ENCODE results near the gene STK11IP.

DNA sequence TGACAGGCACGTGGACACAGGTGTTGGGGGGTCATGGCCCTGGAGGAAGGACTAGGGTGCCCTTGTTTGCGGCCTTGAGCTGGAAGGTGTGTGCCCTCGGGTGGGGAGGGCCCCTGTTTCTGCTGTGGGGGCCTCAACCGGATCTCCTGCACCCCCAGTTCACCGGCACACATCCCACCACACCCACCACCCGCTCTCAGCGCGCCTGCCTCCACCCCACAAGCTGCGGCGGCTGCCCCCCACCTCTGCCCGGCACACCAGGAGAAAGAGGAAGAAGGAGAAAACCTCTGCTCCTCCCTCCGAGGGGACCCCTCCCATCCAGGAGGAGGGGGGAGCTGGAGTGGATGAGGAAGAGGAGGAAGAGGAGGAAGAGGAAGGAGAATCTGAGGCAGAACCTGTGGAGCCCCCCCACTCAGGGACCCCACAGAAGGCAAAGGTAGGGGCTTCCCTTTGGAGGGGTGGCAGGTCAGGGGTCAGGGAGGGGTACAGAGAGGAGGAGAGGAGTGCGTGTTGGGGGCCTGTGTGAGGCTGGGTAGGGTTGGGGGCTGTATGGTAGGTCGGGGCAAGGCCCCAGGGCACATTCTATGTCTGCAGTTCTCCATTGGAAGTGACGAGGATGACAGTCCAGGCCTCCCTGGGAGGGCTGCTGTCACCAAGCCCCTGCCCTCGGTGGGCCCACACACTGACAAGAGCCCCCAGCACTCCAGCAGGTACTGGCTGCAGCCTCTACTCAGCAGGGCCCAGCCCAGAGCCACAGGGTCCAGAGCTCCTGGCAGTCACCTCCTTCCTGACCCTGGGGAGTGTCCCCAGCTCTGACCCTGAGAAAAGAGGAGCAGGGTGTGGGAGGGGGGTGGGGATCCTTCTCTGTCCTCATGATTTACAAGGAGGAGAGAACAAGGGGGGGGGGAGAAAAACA, 31.6 kb downstream of the STK11IP start:
- no peak for TF ChIP-seq CTCF (IDR thresholded peaks at IDR 0.05; ENCODE audit: insufficient read depth, low read length, poor library complexity, severe bottlenecking)
- TF ChIP-seq EZH2phosphoT487 (conservative IDR thresholded peaks at IDR 0.05; ENCODE audit: low read length): no peak
